NT2/D1 (cell line): ENCODE data around the gene PROX2.

Source experiments
- SUZ12 ChIP-seq: IDR thresholded peaks from 2 replicates; pipeline ENCODE4 v1.6.1; 2011; ENCODE audit not compliant: insufficient read length, insufficient read depth; ENCODE audit errors: extremely low read depth
- YY1 ChIP-seq: IDR thresholded peaks from 2 replicates; pipeline ENCODE4 v1.6.1; 2011; ENCODE audit not compliant: insufficient read length, insufficient read depth
- ZNF274 ChIP-seq: IDR thresholded peaks from 2 replicates; pipeline ENCODE4 v1.6.1; 2011; ENCODE audit warnings: mild to moderate bottlenecking, low read depth, low read length

- TF ChIP-seq ZNF274 (no peak), YY1 (no peak), SUZ12 (no peak)
These were observed 14.2 kb downstream of the PROX2 start for GRCh38 chr14:74861734-74862090.
